ENCODE measurements around the gene UGT2B17.
"Not testable (repeated sequence)": the region's sequence is repeated elsewhere in the genome, so short reads cannot be mapped to it uniquely, and the experiment has no call there.

Gene UGT2B17

DNA sequence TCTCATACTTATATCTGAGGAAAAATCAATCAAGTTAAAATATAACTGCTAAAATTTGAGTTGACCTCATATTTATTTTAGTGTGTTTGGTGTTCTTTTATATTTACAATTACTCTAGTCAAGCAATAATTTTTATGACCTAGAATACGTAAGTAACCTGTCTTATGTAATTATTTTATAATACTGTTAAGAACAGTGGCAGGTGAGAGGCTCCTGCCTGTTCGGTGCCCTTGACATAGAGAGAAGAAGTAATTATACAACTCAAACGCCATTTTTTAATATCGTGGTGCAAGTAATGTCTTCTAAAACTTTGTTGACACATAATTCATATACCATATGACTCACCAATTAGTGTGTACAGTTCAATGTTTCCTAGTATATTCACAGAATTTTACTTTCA, 7.6 kb downstream of the UGT2B17 start:
- not testable (repeated sequence) for DNase-seq

DNA sequence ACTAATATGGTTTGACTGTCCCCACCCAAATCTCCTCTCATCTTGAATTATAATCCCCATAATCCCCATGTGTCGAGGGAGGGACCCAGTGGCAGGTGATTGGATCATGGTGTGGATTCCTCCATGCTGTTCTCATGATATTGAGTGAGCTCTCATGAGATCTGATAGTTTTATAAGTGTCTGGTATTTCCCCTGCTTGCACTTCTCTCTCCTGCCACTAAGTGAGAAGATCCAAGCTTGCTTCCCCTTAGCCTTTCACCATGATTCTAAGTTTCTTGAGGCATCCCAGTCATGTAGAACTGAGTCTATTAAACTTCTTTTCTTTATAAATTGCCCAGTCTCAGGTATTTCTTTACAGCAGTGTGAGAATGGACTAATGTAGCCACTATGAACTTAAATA, 9.8 kb downstream of the UGT2B17 start:
- DNase-seq = not testable (repeated sequence)

DNA sequence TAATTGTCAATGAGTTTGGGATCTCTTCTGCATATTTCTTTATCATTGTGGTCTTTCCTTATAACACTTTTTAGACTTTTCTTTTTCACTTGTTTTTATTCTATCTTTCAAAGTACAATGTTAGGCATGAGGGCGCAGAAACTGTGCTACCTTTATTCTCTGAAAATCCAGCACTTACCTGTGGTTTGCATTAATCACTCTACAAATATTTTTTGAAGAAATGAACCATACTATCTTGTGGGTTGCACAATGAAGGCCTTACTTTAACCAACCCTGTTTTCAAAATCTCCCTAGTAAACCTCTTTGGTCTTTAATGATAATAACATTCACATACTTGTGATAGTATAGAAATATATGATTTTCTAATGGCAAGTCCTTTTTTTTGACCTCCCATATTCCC, 11.0 kb downstream of the UGT2B17 start:
- not testable (repeated sequence) for DNase-seq

DNA sequence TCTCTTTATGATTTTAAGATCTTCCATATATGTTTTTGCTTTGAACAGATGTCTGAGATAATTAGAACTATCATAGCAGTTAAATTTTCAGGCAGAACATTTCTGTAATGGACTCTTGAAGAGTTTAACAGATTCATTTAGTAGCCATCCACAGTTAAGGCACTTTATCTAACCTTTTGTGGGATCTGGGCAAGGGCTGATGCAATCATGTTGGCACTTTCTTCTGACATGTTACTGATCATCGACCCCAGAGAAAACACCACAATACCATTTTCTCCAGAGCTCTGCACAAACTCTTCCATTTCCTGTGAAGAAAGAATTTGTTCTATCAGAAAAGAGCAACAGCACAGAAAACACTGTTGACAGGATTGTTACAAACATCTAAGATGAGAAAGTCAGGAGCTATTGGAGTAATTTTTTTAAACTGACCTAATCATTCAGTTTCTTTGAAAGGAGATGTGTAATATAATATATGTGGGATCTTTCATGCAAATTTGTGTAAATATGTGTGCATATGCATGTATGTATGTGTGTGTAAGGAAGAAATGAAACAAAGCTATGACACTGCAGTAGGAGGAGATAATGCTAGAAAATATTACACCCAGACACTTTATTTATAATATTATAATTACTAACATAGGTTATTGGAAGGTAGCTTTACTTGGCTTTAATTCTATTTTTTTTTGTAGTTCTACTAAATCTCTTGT, 15.6 kb downstream of the UGT2B17 start:
- DNase-seq = not testable (repeated sequence)

DNA sequence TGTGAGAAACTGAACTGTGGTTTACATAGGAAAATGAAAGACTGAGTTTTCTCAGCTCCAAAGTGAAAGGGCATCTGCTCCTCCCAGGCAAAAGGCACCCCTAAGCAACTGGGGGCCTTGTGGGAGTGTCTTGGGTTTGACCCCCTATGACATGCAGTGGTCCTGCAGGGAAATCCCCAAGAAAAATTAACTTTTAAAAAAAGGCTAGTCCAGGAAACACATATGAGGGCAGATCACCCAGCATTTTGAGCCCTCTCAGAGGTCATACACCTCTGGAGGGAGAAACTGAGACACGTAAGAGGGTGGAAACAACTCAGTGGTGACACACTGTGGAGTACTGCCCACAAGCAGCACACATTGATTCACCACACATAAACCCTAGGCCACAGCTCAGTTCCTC, 22.3 kb downstream of the UGT2B17 start:
- not testable (repeated sequence) for DNase-seq

DNA sequence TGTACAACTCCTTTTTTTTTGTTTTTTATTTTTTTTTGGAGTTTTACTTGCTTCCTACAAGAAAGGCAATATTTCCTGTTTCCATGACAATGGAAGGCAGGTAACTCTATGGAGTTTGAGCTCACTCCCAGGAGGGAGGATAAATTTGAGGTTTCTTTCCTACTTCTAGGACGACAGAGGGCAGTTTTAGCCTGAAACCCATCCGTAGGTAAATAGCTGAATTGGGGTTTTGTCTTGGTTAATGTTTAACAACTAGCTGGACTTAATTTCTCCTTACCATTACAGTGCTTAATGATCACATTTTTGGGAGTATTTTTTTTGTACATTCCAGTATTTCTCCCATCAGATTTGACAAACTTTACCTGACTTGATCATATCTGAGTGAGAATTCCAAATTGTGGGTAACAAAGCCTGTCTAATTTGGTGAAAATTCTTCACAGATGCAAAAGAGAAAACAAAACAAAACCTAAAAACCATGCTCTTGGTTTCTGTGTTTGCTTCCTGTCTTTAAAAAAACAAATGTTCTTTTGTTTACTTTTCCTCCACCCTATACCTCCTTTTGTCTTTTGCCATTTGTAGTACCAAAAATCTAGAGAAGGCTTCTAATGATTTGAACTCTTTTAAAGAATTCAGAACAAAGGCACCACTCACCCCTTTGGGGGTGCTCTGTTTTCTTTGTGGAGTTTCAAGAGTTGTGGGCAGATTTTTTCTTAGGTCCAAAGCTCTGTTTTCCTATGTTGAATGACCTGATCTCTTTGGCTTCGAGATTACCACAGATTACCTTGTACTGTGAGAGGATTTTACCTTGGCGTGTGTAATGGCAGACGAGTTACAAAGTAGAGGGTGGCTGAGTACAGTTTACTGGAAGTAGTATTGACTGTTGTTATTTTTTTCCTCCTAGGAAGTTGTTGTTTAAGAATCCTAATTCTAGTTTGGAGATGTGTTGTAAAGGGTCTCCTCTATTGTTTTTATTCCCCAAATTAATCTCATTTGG, 23.0 kb downstream of the UGT2B17 start:
- not testable (repeated sequence) for DNase-seq

DNA sequence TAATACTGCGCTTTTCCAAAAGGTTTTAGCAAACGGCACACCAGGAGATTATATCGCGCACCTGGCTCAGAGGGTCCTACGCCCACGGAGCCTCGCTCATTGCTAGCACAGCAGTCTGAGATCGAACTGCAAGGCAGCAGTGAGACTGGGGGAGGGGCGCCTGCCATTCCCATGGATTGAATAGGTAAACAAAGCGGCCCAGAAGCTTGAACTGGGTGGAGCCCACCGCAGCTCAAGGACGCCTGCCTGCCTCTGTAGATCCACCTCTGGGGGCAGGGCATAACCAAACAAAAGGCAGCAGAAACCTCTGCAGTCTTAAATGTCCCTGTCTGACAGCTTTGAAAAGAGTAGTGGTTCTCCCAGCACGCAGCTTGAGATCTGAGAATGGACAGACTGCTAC, 33.4 kb downstream of the UGT2B17 start:
- not testable (repeated sequence) for DNase-seq

DNA sequence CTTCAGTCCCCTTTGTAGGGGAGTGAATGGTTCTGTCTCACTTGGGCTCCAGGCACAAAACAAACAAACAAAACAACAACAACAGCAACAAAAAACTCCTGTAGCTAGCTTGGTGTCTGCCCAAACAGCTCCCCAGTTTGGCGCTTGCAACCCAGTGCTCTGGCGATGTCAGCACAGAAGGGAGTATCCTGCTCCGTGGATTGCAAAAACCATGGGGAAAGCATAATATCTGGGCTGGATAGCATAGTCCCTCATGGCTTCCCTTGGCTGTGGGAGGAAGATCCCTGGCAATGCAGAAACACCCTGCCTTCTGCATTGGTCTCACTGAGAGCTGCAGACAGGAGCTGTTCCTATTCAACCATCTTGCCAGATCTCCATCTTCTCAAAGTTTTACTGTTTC, 39.7 kb downstream of the UGT2B17 start:
- no peak for DNase-seq

DNA sequence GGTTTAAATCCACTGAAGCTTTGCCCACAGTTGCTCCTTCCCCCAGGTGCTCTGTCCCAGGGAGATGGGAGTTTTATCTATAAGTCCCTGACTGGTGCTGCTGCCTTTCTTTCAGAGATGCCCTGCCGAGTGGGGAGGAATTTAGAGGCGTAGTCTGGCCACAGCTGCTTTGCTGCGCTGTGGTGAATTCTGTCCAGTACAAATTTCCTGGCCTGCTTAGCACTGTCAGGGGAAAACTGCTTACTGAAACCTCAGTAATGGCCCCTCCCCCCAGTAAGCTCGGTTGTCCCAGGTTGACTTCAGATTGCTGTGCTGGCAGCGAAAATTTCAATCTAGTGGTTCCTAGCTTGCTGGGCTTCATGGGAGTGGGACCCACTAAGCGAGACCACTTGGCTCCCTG, 40.1 kb downstream of the UGT2B17 start:
- no peak for DNase-seq

DNA sequence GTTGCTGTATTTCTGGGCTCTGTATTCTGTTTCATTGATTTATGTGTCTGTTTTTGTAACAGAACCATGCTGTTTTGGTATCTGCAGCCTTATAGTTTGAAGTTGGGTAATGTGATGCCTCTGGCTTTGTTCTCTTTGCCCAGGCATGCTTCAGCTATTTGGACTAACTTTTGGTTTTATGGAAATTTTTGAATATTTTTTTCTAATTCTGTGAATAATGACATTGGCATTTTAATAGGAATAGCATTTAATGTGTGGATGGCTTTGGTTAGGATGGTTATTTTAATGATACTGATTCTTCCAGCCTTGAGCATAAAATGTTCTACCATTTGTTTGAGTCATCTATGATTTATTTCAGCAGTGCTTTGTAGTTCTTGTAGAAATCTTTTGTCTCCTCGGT, 53.9 kb downstream of the UGT2B17 start:
- not testable (repeated sequence) for DNase-seq

DNA sequence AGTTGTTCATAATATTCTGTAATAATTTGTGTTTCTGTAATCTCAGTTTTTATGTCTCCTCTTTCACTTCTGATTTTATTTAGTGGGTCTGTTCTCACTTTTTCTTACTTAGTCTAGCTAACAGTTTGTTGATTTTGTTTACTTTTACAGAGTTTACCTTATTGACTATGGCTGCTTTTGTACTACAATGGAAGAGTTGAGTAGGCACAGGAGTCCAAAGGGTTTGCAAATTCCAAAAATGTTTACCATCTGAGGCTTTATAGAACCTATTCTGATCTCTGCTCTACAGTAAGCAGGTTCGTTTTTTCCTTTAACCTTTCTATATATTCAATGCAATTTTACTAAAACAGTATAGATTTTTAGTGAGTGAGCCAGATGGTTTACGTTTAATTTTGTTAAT, 55.1 kb downstream of the UGT2B17 start:
- no peak for DNase-seq

DNA sequence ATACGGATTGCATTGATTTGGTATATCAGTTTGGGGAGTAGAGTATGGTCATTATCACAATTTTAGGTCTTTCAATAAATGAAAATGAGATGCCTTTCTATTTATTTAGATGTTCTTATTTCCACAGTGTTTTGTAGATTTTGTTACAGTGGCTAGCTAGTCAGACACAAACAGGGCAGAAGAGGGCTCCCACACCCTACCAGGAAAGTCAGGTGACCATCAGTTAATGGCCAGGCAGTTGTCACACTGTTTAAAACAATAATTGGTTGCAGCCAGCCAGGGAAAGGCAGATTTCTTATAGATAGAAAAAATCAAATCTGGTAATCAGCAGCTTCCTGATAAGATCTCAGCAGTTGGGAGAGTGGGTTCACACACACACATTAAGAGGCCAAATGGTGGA, 57.2 kb downstream of the UGT2B17 start:
- no peak for DNase-seq

DNA sequence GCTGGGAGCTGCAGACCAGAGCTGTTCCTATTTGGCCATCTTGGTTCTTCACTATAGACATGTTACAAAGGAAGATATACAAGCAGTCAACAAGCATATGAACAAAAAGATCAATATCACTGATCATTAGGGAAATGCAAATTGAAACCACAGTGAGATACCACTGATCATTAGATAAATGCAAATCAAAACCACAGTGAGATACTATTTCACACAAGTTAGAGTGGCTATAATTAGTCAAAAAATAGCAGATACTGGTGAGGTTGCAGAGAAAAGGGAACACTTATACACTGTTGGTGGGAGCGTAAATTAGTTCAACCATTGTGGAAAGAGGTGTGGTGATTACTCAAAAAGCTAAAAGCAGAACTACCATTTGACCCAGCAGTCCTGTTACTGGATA, 70.7 kb downstream of the UGT2B17 start:
- not testable (repeated sequence) for DNase-seq

DNA sequence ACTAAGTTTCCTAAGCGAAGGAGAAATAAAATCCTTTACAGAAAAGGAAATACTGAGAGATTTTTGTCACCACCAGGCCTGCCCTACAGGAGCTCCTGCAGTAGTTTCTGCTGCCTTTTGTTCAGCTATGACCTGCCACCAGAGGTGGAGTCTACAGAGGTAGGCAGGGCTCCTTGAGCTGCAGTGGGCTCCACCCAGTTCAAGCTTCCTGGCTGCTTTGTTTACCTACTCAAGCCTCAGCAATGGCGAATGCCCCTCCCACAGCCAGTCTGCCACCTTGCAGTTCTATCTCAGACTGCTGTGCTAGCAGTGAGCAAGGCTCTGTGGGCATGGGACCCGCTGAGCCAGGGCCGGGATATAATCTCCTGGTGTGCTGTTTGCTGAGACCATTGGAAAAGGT, 71.3 kb downstream of the UGT2B17 start:
- DNase-seq = not testable (repeated sequence)

DNA sequence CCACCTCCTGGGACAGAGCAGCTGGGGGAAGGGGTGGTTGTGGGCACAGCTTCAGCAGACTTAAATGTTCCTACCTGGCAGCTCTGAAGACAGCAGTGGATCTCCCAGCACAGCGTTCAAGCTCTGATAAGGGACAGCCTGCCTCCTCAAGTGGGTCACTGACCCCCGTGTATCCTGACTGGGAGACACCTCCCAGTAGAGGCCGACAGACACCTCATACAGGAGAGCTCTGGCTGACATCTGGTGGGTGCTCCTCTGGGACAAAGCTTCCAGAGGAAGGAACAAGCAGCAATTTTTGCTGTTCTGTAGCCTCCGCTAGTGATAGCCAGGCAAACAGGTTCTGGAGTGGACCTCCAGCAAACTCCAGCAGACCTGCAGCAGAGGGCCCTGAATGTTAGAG, 72.7 kb downstream of the UGT2B17 start:
- not testable (repeated sequence) for DNase-seq

DNA sequence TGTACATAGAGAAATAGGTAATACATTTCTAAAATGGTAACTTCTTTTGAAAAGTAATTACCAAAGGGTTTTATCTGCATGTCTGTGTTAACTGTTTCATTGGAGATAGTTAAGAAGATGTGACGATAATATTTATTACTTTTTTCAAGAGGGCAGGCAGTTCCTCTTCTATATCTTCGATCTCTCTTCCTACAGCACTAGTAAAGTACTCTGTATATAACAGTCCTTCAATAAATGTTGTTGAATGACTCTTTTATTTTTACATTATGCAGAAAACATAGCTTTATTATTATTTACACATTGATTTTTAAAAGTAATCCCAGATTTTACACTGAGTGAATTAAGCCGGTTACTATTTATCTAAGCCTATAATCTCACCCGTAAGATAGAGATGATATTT, 77.1 kb downstream of the UGT2B17 start:
- DNase-seq = no peak

DNA sequence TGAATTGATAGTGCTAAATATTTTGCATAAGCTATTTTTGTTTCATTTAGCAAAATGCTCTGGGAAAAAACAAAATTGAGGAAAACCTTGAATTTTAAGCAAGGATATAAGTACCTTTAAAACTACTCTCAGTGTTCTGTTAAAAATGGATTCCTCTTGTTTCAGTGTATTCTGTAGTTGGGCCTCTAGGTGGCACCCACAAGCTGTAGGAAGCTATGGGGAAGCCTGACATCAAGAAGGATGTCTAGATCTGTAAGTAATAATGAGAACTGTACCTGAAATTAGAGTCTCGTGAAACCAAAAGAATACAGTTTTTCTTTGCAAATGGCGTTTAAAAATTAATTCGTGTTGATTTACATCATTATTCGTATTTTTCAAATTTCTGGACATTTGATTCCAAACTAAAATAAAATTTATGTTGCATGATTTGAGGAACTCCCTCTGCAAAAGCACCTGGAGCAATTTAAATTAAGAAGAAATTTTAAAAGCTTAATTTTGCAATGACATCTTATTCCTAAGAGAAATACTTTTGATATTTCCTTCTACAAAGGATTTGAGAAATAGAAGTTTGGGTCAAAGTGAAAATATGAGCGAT, 77.6 kb downstream of the UGT2B17 start:
- DNase-seq = peak; percentile 65

DNA sequence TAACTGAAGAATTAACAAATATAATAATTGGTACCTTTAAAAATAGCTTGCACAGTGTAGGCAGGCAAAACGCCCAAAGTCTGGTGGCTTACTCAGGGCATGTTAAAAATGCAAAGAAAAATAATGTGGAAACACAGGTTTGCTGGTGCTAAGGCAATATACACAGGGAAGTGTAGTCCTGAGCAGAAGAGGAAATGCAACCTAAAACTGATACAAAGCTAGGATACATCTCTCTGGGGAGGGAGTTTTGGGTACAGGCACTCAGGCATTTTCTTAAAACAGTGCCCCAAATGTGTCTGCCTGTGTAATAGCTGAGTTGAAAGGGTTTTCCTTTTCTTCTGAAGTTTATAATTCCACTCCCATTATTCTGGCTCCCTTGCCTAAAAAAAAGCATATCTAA, 81.4 kb downstream of the UGT2B17 start:
- no peak for DNase-seq

DNA sequence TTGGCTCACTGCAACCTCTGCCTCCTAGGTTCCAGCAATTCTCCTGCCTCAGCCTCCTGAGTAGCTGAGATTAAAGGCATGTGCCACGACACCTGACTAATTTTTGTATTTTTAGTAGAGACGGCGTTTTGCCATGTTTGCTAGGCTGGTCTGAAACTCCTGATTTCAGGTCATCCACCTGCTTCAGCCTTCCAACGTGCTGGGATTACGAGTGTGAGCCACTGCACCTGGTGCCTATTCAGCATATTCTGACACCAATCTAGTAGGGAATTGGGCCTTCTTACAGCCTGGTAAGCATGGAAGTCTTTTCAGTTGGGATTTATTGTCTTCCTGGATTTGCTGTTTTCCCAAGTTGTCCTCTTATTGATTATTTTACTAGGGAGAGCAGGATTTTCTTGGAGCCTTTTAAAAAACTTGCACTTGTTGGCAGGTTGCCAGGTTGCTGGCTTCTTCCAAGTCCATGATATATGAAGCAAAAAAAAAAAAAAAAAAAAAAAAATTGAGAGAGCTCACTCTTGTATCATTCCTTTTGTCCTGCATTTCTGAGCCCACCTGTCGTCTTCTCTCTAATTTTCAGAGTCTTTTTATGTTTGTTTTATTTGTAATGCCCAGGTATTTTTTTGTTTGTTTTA, 85.2 kb downstream of the UGT2B17 start:
- no peak for DNase-seq

DNA sequence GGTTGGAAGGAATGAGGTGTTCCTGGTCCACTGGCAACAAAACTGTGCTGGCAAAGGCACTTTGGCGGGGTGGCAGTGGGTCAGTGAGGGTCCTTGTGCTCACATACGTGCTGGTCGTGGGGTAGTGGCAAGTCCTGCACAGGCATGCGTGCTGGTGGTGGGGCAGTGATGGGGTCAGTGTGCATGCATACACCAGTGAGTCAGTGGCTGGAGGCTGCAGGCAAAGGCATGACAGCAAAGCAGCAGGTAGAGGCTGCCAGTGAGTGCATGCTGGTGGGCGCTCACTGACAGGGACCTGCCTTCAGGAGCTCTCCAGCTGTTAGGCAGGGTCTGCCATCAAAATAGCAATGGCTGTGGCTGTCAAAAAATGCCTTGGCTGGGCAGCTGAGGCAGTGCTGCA, 86.8 kb downstream of the UGT2B17 start:
- no peak for DNase-seq

Data from stimulated activated CD4-positive, alpha-beta T cell treated with anti-CD3 and anti-CD28 coated beads, Interleukin-4, amount 100 ng/mL, for 24 hours (primary cell).